ENCODE measurements around the gene GEMIN8. TPM values are rescaled to one million over a fixed set of nuclear protein-coding genes. Genes with fewer than 3 reads are reported as not detected.

The GEMIN8 gene
- total RNA-seq, 4 donors from 2014 or later: 8.8 to 26.7 (median 21.1) TPM

GRCh38 chrX:14032406-14032805 is 2.7 kb upstream of the GEMIN8 start:
- DNase-seq (ENCODE audit: low spot score) (peak; percentile 63), ATAC-seq (ENCODE audit: low FRiP score) (no peak)
- peak in 2 of 3 donors; percentile 20 to 24 for TF ChIP-seq CTCF (IDR thresholded peaks at IDR 0.05)

- TF ChIP-seq CTCF (IDR thresholded peaks at IDR 0.05): no peak
- ATAC-seq (ENCODE audit: low FRiP score): no peak
- no peak for DNase-seq (ENCODE audit: low spot score)
These were observed 460 bp upstream of the GEMIN8 start for GRCh38 chrX:14030174-14030530.

- DNase-seq (ENCODE audit: low spot score) (no peak), ATAC-seq (ENCODE audit: low FRiP score) (no peak)
- no peak for TF ChIP-seq CTCF (IDR thresholded peaks at IDR 0.05)
These were observed 660 bp downstream of the GEMIN8 start for GRCh38 chrX:14029039-14029424.

- no peak for TF ChIP-seq CTCF (IDR thresholded peaks at IDR 0.05)
- DNase-seq (ENCODE audit: low spot score) (no peak), ATAC-seq (ENCODE audit: low FRiP score) (no peak)
These were observed 1.2 kb downstream of the GEMIN8 start for GRCh38 chrX:14028473-14028872.

- no peak for DNase-seq (ENCODE audit: low spot score)
- no peak for ATAC-seq (ENCODE audit: low FRiP score)
- TF ChIP-seq CTCF (IDR thresholded peaks at IDR 0.05): no peak
These were observed 2.1 kb downstream of the GEMIN8 start for GRCh38 chrX:14027511-14028019.

GRCh38 chrX:14027036-14027435 is 2.7 kb downstream of the GEMIN8 start:
- DNase-seq (ENCODE audit: low spot score): no peak
- TF ChIP-seq CTCF (IDR thresholded peaks at IDR 0.05): no peak

GRCh38 chrX:14026121-14026520 is 3.6 kb downstream of the GEMIN8 start:
- ATAC-seq (ENCODE audit: low FRiP score) (no peak), DNase-seq (ENCODE audit: low spot score) (no peak)
- TF ChIP-seq CTCF (IDR thresholded peaks at IDR 0.05): no peak

More at GRCh38 chrX:14027036-14027435, 2.7 kb downstream of the GEMIN8 start:
- no peak for ATAC-seq (ENCODE audit: low FRiP score)

Measured in omental fat pad (tissue), 4 donors.